ENCODE results near the gene ZC3H12D. TPM values are rescaled to one million over a fixed set of nuclear protein-coding genes. Genes with fewer than 3 reads are reported as not detected.

ZC3H12D gene
- total RNA-seq, 1 donor from 2014 or later: 0.25 TPM

DNA sequence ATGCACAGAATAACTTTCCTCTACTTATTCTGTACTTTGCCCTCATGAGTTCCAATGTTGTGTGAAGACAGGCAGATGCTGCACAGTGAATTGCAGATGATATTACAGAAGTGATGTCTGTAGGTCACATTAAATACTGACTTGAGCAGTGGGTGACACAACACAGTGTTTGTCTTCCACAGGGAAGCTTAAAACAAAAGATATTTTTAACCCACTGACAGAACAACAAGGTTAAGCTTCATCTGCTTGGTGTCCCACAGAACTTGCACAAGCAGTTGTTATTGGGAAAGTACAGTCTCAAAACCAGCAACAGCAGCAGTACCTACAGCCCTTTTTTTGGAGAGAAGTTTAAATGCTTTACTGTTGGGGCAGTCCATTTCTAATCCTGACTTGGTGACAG, 74.3 kb downstream of the ZC3H12D start:
- TF ChIP-seq, protein P1, sequence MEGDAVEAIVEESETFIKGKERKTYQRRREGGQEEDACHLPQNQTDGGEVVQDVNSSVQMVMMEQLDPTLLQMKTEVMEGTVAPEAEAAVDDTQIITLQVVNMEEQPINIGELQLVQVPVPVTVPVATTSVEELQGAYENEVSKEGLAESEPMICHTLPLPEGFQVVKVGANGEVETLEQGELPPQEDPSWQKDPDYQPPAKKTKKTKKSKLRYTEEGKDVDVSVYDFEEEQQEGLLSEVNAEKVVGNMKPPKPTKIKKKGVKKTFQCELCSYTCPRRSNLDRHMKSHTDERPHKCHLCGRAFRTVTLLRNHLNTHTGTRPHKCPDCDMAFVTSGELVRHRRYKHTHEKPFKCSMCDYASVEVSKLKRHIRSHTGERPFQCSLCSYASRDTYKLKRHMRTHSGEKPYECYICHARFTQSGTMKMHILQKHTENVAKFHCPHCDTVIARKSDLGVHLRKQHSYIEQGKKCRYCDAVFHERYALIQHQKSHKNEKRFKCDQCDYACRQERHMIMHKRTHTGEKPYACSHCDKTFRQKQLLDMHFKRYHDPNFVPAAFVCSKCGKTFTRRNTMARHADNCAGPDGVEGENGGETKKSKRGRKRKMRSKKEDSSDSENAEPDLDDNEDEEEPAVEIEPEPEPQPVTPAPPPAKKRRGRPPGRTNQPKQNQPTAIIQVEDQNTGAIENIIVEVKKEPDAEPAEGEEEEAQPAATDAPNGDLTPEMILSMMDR (IDR thresholded peaks at IDR 0.05; ENCODE audit: borderline replicate concordance): no peak
- Histone ChIP-seq H3K4me3 (no peak overlapping the region), H3K36me3 (peaks cover 18% of the 10 kb centered on the region), H3K9me3 (replicated peaks) (no peaks in the 10 kb centered on the region), H3K4me1 (peaks cover 37% of the 10 kb centered on the region), H3K27ac (replicated peaks) (peak overlapping the region; percentile 56), H3K27me3 (ENCODE audit: low read depth) (no peaks in the 10 kb centered on the region)
- DNase-seq: no peak
- intact Hi-C loops (cut with micrococcal nuclease): no loop called here

DNA sequence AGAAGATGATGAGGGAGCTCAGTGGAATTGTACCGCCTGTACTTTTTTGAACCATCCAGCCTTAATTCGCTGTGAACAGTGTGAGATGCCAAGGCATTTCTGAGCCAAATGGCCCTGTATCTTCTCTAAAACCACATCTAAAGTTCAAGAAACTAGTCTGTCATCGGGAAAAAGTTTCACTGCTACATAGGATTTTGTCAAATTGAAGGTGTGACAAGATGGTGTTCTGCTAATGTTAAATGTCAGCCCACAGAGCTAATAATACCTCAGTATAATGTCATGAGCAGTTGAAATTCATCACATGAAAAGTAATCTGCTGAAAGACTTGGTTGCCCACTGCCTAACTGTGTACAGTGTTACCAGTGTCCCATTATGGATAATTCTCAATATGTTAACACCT, 75.2 kb downstream of the ZC3H12D start:
- Histone ChIP-seq H3K4me1 (peaks cover 37% of the 10 kb centered on the region), H3K27me3 (ENCODE audit: low read depth) (no peaks in the 10 kb centered on the region), H3K9me3 (replicated peaks) (no peaks in the 10 kb centered on the region), H3K36me3 (peaks cover 18% of the 10 kb centered on the region), H3K4me3 (no peak overlapping the region), H3K27ac (replicated peaks) (peak overlapping the region; percentile 56)
- intact Hi-C loops (cut with micrococcal nuclease): no loop called here
- DNase-seq: no peak
- TF ChIP-seq, protein P1 (IDR thresholded peaks at IDR 0.05; ENCODE audit: borderline replicate concordance): no peak

DNA sequence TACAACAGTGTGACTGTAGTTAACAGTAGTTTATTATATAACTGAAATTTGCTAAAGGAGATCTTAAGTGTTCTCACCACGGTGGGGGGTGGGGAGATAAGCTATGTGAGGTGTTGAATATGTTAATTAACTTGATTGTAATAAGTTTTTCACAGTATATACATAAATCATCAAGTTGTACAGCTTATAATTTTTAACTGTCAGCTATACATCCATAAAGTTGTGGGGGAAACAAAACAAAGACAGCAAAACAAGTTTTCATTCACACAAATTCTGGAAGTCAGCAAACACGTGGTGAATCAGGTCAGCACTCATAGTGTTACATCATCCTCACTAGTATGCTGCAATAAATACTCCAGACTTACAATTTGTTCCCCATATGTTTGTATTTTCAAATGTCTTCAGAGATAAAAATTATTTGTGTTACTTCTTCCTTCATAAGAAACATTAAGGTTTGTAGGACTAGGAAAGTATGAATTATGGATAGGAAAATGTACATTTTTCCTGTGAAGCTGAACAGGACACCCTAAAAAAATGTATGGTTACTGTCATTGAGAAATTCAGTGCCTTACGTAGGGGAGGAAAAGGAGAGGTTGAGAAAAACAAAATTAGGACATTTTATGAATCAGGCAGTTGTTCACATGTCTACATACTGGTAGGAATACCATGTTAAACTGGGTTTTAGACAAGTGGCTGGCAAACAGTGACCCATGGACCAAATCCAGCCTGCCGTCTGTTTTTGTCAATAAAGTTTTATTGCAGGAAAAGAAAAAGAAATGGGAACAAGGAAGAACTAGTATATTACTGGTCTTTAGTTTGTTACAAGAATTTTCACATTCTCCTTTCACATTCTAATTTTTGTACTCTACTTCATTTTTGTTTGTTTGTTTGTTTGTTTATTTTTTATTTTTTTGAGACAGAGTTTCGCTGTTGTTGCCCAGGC, 78.7 kb downstream of the ZC3H12D start:
- TF ChIP-seq, protein P1 (IDR thresholded peaks at IDR 0.05; ENCODE audit: borderline replicate concordance): no peak
- H3K36me3 ChIP-seq: peaks cover 25% of the 10 kb centered on the region

DNA sequence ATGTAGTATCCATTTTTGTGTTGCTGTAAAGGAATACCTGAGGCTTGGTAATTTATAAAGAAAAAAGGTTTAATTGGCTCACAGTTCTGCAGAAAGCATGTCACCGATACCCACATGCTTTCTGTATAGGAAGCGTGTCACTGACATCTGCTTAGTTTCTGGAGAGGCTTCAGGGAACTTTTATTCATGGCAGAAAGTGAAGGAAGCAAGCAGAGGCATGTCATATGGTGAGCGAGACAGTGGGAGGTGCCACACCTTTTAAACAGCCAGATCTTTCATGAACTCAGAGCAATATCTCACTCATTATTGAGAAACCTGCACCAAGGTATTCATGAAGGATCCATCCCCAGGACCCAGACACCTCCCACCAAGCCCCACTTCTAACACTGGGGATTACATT, 81.3 kb downstream of the ZC3H12D start:
- DNase-seq: no peak
- H3K27ac ChIP-seq (replicated peaks): no peak overlapping the region
- no peak overlapping the region for H3K4me3 ChIP-seq
- intact Hi-C loops (cut with micrococcal nuclease): no loop called here
- H3K36me3 ChIP-seq: peaks cover 37% of the 10 kb centered on the region
- TF ChIP-seq, protein P1 (IDR thresholded peaks at IDR 0.05; ENCODE audit: borderline replicate concordance): no peak
- no peaks in the 10 kb centered on the region for H3K4me1 ChIP-seq
- H3K9me3 ChIP-seq (replicated peaks): no peaks in the 10 kb centered on the region
- no peaks in the 10 kb centered on the region for H3K27me3 ChIP-seq (ENCODE audit: low read depth)

More for the DNA sequence above, 78.7 kb downstream of the ZC3H12D start:
- no peaks in the 10 kb centered on the region for H3K27me3 ChIP-seq (ENCODE audit: low read depth)
- H3K9me3 ChIP-seq (replicated peaks): no peaks in the 10 kb centered on the region
- DNase-seq: no peak
- intact Hi-C loops (cut with micrococcal nuclease): no loop called here
- no peak overlapping the region for H3K27ac ChIP-seq (replicated peaks)
- peaks cover 21% of the 10 kb centered on the region for H3K4me1 ChIP-seq
- H3K4me3 ChIP-seq: no peak overlapping the region

DNA sequence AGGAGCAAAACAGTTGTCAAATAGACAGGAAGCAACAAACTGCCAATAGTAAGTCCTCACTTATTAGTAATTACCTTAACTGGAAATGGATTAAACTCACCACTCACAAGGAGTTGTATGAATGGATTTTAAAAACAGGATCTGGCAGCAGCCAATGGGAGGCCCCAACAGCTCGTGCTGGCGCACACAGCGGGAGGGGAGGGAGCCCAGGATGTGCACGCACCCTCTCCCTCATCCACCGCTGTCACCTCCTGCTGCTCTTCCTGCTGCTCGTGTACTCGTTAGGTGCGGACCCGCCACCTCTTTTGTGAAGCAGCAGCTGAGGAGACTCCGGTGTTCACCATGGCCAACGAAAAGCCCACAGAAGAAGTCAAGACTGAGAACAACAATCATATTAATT, 84.8 kb downstream of the ZC3H12D start, which contains the start of gene SUMO4:
Gene SUMO4 (plus strand): TSS at position 213 of the 400 bp plus-strand sequence. CDS start 130 bp downstream, at position 343.
- H3K4me3 ChIP-seq: no peak within 1 kb of the TSS
- no peaks in the 10 kb centered on the region for H3K9me3 ChIP-seq (replicated peaks)
- no peak within 1 kb of the TSS for H3K27ac ChIP-seq (replicated peaks)
- no peaks in the 10 kb centered on the region for H3K27me3 ChIP-seq (ENCODE audit: low read depth)
- DNase-seq: no peak
- TF ChIP-seq, protein P1 (IDR thresholded peaks at IDR 0.05; ENCODE audit: borderline replicate concordance): no peak
- H3K36me3 ChIP-seq: peaks cover 38% of the 10 kb centered on the region
- intact Hi-C loops (cut with micrococcal nuclease): no loop called here
- no peaks in the 10 kb centered on the region for H3K4me1 ChIP-seq

Measured in left ventricle myocardium inferior (tissue), 1 donor.